Activated T-cell treated with anti-CD3 and anti-CD28 coated beads for 1 hour (primary cell): ENCODE data around the gene PRAMEF5.
"Not testable (repeated sequence)": the region's sequence is repeated elsewhere in the genome, so short reads cannot be mapped to it uniquely, and the experiment has no call there.

Source experiments
- DNase-seq: peaks from one replicate; pipeline ENCODE4 v3.0.0-alpha.2; 2020; ENCODE audit warnings: low read depth

PRAMEF5 gene

GRCh38 chr1:13277016-13277415 is 23.0 kb downstream of the PRAMEF5 start:
- DNase-seq, result not testable (repeated sequence)

- DNase-seq, result not testable (repeated sequence)
These were observed 25.6 kb downstream of the PRAMEF5 start for GRCh38 chr1:13279617-13280016.

- not testable (repeated sequence) for DNase-seq
These were observed 31.0 kb downstream of the PRAMEF5 start, which contains the start of gene PRAMEF8 for GRCh38 chr1:13285037-13285436. TSS of gene PRAMEF8 (minus strand) at chr1:13285137. CDS start at chr1:13284091, 1,046 bp downstream.

GRCh38 chr1:13289030-13289429 is 35.0 kb downstream of the PRAMEF5 start:
- not testable (repeated sequence) for DNase-seq

GRCh38 chr1:13297216-13297931 is 43.4 kb downstream of the PRAMEF5 start:
- not testable (repeated sequence) for DNase-seq

GRCh38 chr1:13298699-13299098 is 44.7 kb downstream of the PRAMEF5 start:
- not testable (repeated sequence) for DNase-seq

GRCh38 chr1:13302197-13302596 is 48.2 kb downstream of the PRAMEF5 start:
- DNase-seq, result not testable (repeated sequence)

- not testable (repeated sequence) for DNase-seq
These were observed 49.2 kb downstream of the PRAMEF5 start, which contains the start of gene PRAMEF33 for GRCh38 chr1:13303239-13303638. TSS of gene PRAMEF33 (plus strand) at chr1:13303539. CDS start at chr1:13305955, 2,416 bp downstream.
